K562 (cell line): ENCODE measurements around the gene RTN4. TPM values are rescaled to one million over a fixed set of nuclear protein-coding genes. Genes with fewer than 3 reads are reported as not detected.

Source experiments
- ATAC-seq: fragments of 200-7000 bp; cut with Tn5 transposase; 3 replicates; pipeline ENCODE4 v1.9.1; 2020; ENCODE audit warnings: moderate library complexity
- BruUV-seq: library from RNA; stranded (reverse); fragments of 400-500 nt; replicated peaks from 2 replicates; lab custom pipeline; 2021; lab: Mats Ljungman, UMichigan
- CTCF ChIA-PET: fragments of 300-600 bp; formaldehyde crosslinking; extraction: SDS; loops from one replicate; lab custom pipeline; 2021; ENCODE audit warnings: low intra/inter-chr PET ratio; lab: Yijun Ruan, JAX
- POLR2A ChIA-PET: fragments of 300-600, 350-650 bp; sonication (Branson Sonifier 250); formaldehyde crosslinking; extraction: SDS; loops from one replicate; lab custom pipeline; 2021; ENCODE audit warnings: antibody characterized with exemption, inconsistent platforms; lab: Yijun Ruan, JAX
- DNase-seq, 4 experiments: peaks; one replicate each; pipeline versions ENCODE4 v3.0.0 to v3.0.0-alpha.2; 2011 to 2018; ENCODE audit warnings: low spot score in 3 of 4, mixed read lengths in 3 of 4; ENCODE audit errors: extremely low read depth in 1 of 4
- FAIRE-seq: peaks from 2 replicates; lab custom pipeline; 2011; peaks lifted over from hg19 to GRCh38; lab: Jason Lieb, UNC
- H2AFZ ChIP-seq: 2 replicates; pipeline ENCODE4 v1.6.0; 2011; ENCODE audit warnings: low read depth, low read length, control low read depth, inconsistent platforms
- H3K27ac ChIP-seq: fragments of 200-600 bp; 3 replicates; pipeline ENCODE4 v1.8.0; 2011; ENCODE audit warnings: low read depth, mild to moderate bottlenecking, control low read depth, inconsistent platforms, low read length, moderate library complexity, mixed read lengths; ENCODE audit errors: extremely low read depth
- H3K27me3 ChIP-seq, 2 experiments: fragments of 300-600 bp in 1 of 2; 2 replicates in 1 of 2; 3 replicates in 1 of 2; pipeline versions ENCODE4 v1.6.0 to v1.8.0; 2011; ENCODE audit warnings: inconsistent platforms in 2 of 2, low read length in 2 of 2, mild to moderate bottlenecking in 1 of 2, mixed read lengths in 1 of 2, moderate library complexity in 1 of 2; ENCODE audit not compliant: control insufficient read depth in 2 of 2, insufficient read depth in 2 of 2
- H3K36me3 ChIP-seq: fragments of 300-600 bp; 3 replicates; pipeline ENCODE4 v1.8.0; 2011; ENCODE audit warnings: mild to moderate bottlenecking, low read length, inconsistent platforms; ENCODE audit not compliant: control insufficient read depth, insufficient read depth
- H3K4me1 ChIP-seq, 2 experiments: fragments of 200-600 bp in 1 of 2; replicated peaks in 1 of 2; 2 replicates in 1 of 2; 3 replicates in 1 of 2; pipeline versions ENCODE4 v1.5.1 to v1.8.0; 2011; ENCODE audit warnings: inconsistent platforms in 2 of 2, low read length in 2 of 2, mild to moderate bottlenecking in 1 of 2, mixed read lengths in 1 of 2, moderate library complexity in 1 of 2; ENCODE audit not compliant: control insufficient read depth in 2 of 2, insufficient read depth in 2 of 2
- H3K4me2 ChIP-seq: 2 replicates; pipeline ENCODE4 v1.6.1; 2011; ENCODE audit warnings: low read length, control low read depth, inconsistent platforms, mixed read lengths; ENCODE audit not compliant: insufficient read depth
- H3K4me3 ChIP-seq: fragments of 200-600 bp; sonication (generic), shearing (Covaris generic); 2 replicates; pipeline ENCODE4 v1.5.1; 2016; ENCODE audit warnings: control low read depth, inconsistent platforms
- H3K79me2 ChIP-seq: fragments of 200-600 bp; 3 replicates; pipeline ENCODE4 v1.8.0; 2011; ENCODE audit warnings: low read length, inconsistent platforms; ENCODE audit not compliant: control insufficient read depth, insufficient read depth
- H3K9ac ChIP-seq, 2 experiments: 2 replicates each; pipeline versions ENCODE4 v1.6.0 to v1.6.1; 2011; ENCODE audit warnings: low read depth in 2 of 2, low read length in 2 of 2, control low read depth in 1 of 2, inconsistent platforms in 1 of 2, mild to moderate bottlenecking in 1 of 2, mixed read lengths in 1 of 2; ENCODE audit not compliant: insufficient read depth in 1 of 2
- H3K9me1 ChIP-seq: one replicate; pipeline ENCODE4 v1.6.0; 2011; ENCODE audit warnings: inconsistent platforms, mild to moderate bottlenecking, low read length, moderate library complexity; ENCODE audit not compliant: control insufficient read depth, insufficient read depth
- H3K9me3 ChIP-seq: replicated peaks from 2 replicates; pipeline ENCODE4 v1.5.1; 2011; ENCODE audit warnings: low read depth, low read length, inconsistent platforms; ENCODE audit not compliant: control insufficient read depth, insufficient read depth
- H4K20me1 ChIP-seq: replicated peaks from 2 replicates; pipeline ENCODE4 v1.6.1; 2011; ENCODE audit warnings: low read length, inconsistent platforms, mixed read lengths; ENCODE audit not compliant: control insufficient read depth, insufficient read depth
- POLR2G ChIP-seq: fragments of 200-400 bp; formaldehyde crosslinking; IDR thresholded peaks from 2 replicates; pipeline ENCODE4 v1.6.1; 2017; ENCODE audit warnings: low read depth, mild to moderate bottlenecking, antibody characterized with exemption, low read length, moderate library complexity
- RAD21 ChIP-seq, 2 experiments: fragments of 250-450 bp in 1 of 2; fragments of 450-650 bp in 1 of 2; sonication (Bioruptor Pico) in 1 of 2; formaldehyde crosslinking in 1 of 2; IDR thresholded peaks in 1 of 2; conservative IDR thresholded peaks in 1 of 2; 2 replicates each; pipeline versions ENCODE4 v1.4.0 to v1.8.0; 2020 to 2022; ENCODE audit warnings: mild to moderate bottlenecking in 2 of 2, moderate library complexity in 1 of 2
- SMARCE1 ChIP-seq: fragments of 450-650 bp; IDR thresholded peaks from 2 replicates; pipeline ENCODE4 v1.7.1; 2016; ENCODE audit warnings: mild to moderate bottlenecking
- WGBS: fragments of 100-300 bp; shearing (Covaris generic); methylation state at CpG from one replicate; pipeline ENCODE4 v1.1.6; 2016; ENCODE audit warnings: low coverage, mixed read lengths; ENCODE audit not compliant: insufficient coverage; ENCODE audit errors: missing lambda C conversion rate; 5-methylcytosine and 5-hydroxymethylcytosine counted together
- in situ Hi-C: fragments of 300-500 bp; cut with MboI; formaldehyde crosslinking; loops from 4 replicates; pipeline ENCODE4 v1.15.0; 2018; ENCODE audit warnings: inconsistent platforms, mixed read lengths
- intact Hi-C: fragments of 100-400 bp; cut with micrococcal nuclease; formaldehyde crosslinking; loops from 2 replicates; pipeline ENCODE4 v1.14.2; 2022
- polyA plus RNA-seq, 8 experiments: library from polyadenylated mRNA; depleted of rRNA in 4 of 8; stranded (reverse) in 5 of 8; unstranded in 3 of 8; fragments of >200 nt; fragmentation: Nextera tagmentation in 2 of 8; fragmentation: Illumina TruSeq in 1 of 8; extraction: Ambion mirVana in 2 of 8; extraction: Trizol in 1 of 8; gene quantifications; 2 replicates each; pipeline versions ENCODE4 v1.2.1 to v1.2.3, GENCODE V29; 2011 to 2014; ENCODE audit warnings: inconsistent platforms in 1 of 8, missing spikeins in 1 of 8
- total RNA-seq, 7 experiments: library from RNA; depleted of rRNA in 6 of 7; stranded (reverse); fragments of >200 nt in 6 of 7; fragmentation: Illumina TruSeq in 2 of 7; extraction: Trizol in 2 of 7; gene quantifications; 2 replicates each; pipeline versions ENCODE4 v1.2.1 to v1.2.3, GENCODE V29; 2011 to 2021; ENCODE audit warnings: low replicate concordance in 1 of 7
- TF ChIP-seq, protein P1 (sequence below), 3 experiments: IDR thresholded peaks in 2 of 3; conservative IDR thresholded peaks in 1 of 3; 2 replicates each; pipeline ENCODE4 v1.5.1; 2011 to 2012; ENCODE audit warnings: low read length in 3 of 3, mild to moderate bottlenecking in 3 of 3, control low read depth in 2 of 3, improper control_type of control experiment in 1 of 3, inconsistent platforms in 1 of 3, low read depth in 1 of 3, mixed read lengths in 1 of 3, moderate library complexity in 1 of 3; ENCODE audit not compliant: insufficient read depth in 2 of 3

The RTN4 gene
- total and polyA plus RNA-seq, 9 of the 15 experiments (the other 6 are each of a cell fraction or from before 2014, with no cell fraction given), result 73.0 to 248 (median 116) TPM

DNA sequence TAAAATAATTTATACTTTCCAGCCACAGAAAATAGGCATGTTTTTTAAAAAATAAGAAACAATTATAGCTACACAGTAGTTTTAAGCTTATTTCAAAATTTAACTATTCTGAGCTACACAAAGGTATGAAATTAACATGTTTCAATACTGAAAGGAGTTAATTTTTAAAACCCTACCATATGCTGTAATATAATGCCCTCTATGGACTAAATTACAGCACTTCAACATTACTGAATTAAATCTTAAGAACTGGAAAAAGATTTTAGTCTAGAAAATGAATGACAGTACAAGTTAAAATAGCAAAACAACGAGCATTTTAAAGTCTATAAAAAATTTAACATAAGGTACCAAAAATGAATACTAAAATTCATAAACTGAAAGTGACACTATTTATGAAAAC lies 36.3 kb downstream of the RTN4 start:
- in situ Hi-C loops, result no loop called here
- Histone ChIP-seq H3K9me3 (no peaks in the 10 kb centered on the region), H3K4me1 (peaks cover 0 to 36% of the 10 kb centered on the region in 2 experiments; a peak in 4 of 5 replicates), H3K4me2 (no peak overlapping the region), H2AFZ (no peak overlapping the region), H3K9ac (no peak overlapping the region), H4K20me1 (peaks cover 9% of the 10 kb centered on the region), H3K27me3 (no peaks in the 10 kb centered on the region), H3K4me3 (no peak overlapping the region), H3K79me2 (peaks cover 100% of the 10 kb centered on the region), H3K27ac (no peak overlapping the region), H3K9me1 (no peaks in the 10 kb centered on the region), H3K36me3 (peaks cover 33% of the 10 kb centered on the region)
- intact Hi-C loops, result loop anchor here (2.0 to 5.0 kb wide), 2 partner anchors 35 to 112 kb away; no protein-coding TSS in a partner anchor
- ChIA-PET POLR2A (interaction anchor here (0.8 to 3.6 kb wide), 4 partner anchors 11 to 218 kb away, joined by 3 to 14 read pairs (median 4); partner anchors contain the start of genes CLHC1 and RPS27A), CTCF (interaction anchor here (1.6 kb wide), 1 partner anchor 162 kb away, joined by 8 read pairs; no protein-coding TSS in a partner anchor)
- no TSS peak for BruUV-seq
- no peak for DNase-seq
- TF ChIP-seq POLR2G (0 out of 2 replicates have a peak, but pooled peaks have one; percentile 1), RAD21 (CRISPR knock-in tag; conservative IDR thresholded peaks at IDR 0.05 in 1 of 2, IDR thresholded peaks at IDR 0.05 in 1 of 2) (0 out of 4 replicates have a peak, but pooled peaks of 1 of the 2 experiments have one; percentile 6), SMARCE1 (no peak)
- TF ChIP-seq, protein P1, sequence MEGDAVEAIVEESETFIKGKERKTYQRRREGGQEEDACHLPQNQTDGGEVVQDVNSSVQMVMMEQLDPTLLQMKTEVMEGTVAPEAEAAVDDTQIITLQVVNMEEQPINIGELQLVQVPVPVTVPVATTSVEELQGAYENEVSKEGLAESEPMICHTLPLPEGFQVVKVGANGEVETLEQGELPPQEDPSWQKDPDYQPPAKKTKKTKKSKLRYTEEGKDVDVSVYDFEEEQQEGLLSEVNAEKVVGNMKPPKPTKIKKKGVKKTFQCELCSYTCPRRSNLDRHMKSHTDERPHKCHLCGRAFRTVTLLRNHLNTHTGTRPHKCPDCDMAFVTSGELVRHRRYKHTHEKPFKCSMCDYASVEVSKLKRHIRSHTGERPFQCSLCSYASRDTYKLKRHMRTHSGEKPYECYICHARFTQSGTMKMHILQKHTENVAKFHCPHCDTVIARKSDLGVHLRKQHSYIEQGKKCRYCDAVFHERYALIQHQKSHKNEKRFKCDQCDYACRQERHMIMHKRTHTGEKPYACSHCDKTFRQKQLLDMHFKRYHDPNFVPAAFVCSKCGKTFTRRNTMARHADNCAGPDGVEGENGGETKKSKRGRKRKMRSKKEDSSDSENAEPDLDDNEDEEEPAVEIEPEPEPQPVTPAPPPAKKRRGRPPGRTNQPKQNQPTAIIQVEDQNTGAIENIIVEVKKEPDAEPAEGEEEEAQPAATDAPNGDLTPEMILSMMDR (IDR thresholded peaks at IDR 0.05 in 2 of 3, conservative IDR thresholded peaks at IDR 0.05 in 1 of 3; ENCODE audit: insufficient read depth in 2 of 3, low read depth in 1 of 3, low read length in 3 of 3), result peak in 2 of 3 experiments; percentile 4 to 38; a peak in 2 of 6 replicates
- FAIRE-seq, result no peak
- 75% methylated on average over 1 of the region's 1 CpG for WGBS
- no peak for ATAC-seq
